ENCODE measurements around the gene PFKFB3.

The PFKFB3 gene

DNA sequence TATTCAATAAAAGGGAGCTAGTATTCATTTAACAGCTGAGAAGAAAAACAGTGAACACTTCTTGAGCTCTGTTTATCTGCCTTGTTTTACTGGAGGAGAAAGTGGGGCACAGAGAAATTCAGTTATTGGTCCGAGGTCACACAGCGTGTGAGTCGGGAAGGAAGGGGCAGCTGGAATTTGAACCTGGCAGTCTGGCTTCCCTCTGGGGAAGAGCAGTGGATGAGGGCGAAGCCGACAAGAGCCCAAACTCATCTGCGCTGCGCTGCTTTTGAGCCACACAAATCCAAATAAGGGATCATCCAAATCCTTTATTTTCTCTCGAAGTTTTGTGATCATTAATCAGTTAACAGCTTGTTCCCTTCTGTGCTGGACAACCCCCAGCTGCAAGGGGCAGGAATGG lies 23.7 kb upstream of the PFKFB3 start:
- Histone ChIP-seq H3K27ac (replicated peaks) (no peak overlapping the region), H3K27me3 (ENCODE audit: insufficient read depth, poor library complexity, severe bottlenecking) (no peaks in the 10 kb centered on the region), H3K4me3 (replicated peaks; ENCODE audit: insufficient read depth, low read length) (no peak overlapping the region)
- TF ChIP-seq GABPA (IDR thresholded peaks at IDR 0.05; ENCODE audit: low read depth): no peak
- no peak for TF ChIP-seq SPI1 (IDR thresholded peaks at IDR 0.05; ENCODE audit: borderline replicate concordance, low read depth)
- TF ChIP-seq, protein P1, sequence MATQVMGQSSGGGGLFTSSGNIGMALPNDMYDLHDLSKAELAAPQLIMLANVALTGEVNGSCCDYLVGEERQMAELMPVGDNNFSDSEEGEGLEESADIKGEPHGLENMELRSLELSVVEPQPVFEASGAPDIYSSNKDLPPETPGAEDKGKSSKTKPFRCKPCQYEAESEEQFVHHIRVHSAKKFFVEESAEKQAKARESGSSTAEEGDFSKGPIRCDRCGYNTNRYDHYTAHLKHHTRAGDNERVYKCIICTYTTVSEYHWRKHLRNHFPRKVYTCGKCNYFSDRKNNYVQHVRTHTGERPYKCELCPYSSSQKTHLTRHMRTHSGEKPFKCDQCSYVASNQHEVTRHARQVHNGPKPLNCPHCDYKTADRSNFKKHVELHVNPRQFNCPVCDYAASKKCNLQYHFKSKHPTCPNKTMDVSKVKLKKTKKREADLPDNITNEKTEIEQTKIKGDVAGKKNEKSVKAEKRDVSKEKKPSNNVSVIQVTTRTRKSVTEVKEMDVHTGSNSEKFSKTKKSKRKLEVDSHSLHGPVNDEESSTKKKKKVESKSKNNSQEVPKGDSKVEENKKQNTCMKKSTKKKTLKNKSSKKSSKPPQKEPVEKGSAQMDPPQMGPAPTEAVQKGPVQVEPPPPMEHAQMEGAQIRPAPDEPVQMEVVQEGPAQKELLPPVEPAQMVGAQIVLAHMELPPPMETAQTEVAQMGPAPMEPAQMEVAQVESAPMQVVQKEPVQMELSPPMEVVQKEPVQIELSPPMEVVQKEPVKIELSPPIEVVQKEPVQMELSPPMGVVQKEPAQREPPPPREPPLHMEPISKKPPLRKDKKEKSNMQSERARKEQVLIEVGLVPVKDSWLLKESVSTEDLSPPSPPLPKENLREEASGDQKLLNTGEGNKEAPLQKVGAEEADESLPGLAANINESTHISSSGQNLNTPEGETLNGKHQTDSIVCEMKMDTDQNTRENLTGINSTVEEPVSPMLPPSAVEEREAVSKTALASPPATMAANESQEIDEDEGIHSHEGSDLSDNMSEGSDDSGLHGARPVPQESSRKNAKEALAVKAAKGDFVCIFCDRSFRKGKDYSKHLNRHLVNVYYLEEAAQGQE (IDR thresholded peaks at IDR 0.05; ENCODE audit: insufficient replicate concordance, low read depth): no peak
- no peak for TF ChIP-seq POLR2AphosphoS5 (IDR thresholded peaks at IDR 0.05; ENCODE audit: low read depth)
- TF ChIP-seq, protein P2, sequence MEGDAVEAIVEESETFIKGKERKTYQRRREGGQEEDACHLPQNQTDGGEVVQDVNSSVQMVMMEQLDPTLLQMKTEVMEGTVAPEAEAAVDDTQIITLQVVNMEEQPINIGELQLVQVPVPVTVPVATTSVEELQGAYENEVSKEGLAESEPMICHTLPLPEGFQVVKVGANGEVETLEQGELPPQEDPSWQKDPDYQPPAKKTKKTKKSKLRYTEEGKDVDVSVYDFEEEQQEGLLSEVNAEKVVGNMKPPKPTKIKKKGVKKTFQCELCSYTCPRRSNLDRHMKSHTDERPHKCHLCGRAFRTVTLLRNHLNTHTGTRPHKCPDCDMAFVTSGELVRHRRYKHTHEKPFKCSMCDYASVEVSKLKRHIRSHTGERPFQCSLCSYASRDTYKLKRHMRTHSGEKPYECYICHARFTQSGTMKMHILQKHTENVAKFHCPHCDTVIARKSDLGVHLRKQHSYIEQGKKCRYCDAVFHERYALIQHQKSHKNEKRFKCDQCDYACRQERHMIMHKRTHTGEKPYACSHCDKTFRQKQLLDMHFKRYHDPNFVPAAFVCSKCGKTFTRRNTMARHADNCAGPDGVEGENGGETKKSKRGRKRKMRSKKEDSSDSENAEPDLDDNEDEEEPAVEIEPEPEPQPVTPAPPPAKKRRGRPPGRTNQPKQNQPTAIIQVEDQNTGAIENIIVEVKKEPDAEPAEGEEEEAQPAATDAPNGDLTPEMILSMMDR (IDR thresholded peaks at IDR 0.05; ENCODE audit: insufficient read depth, low read length): no peak
- DNase-seq (ENCODE audit: low read depth in 1 of 2, low spot score in 1 of 2): no peak

DNA sequence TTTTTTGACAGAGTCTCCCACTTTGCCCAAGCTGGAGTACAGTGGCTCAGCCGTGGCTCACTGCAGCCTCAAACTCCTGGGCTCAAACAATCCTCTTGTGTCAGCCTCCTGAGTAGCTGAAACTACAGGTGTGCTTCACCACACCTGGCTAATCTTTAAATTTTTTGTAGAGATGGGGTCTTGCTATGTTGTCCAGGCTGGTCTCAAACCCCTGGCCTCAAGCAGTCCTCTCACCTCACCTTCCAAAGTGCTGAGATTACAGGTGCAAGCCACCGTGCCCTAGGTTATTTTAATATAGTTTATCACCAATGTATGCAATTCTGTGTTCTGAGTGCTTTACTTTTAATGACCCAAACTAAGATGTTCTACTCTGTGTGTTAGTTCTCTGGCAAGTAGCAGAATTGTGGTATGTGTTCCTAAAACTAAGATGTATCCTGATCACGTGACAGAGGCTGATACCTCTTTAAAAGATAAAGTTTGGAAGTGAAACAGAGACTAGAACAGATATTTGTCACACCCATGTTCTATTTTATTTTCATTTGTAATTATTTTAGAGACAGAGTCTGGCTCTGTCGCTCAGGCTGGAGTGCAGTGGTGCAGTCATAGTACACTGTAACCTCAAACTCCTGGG lies 22.1 kb upstream of the PFKFB3 start:
- no peak overlapping the region for H3K27ac ChIP-seq (replicated peaks)
- DNase-seq (ENCODE audit: low read depth in 1 of 2, low spot score in 1 of 2): no peak
- H3K4me3 ChIP-seq (replicated peaks; ENCODE audit: insufficient read depth, low read length): no peak overlapping the region
- TF ChIP-seq GABPA (IDR thresholded peaks at IDR 0.05; ENCODE audit: low read depth): no peak
- TF ChIP-seq, protein P2 (IDR thresholded peaks at IDR 0.05; ENCODE audit: insufficient read depth, low read length): no peak
- no peak for TF ChIP-seq SPI1 (IDR thresholded peaks at IDR 0.05; ENCODE audit: borderline replicate concordance, low read depth)
- TF ChIP-seq, protein P1 (IDR thresholded peaks at IDR 0.05; ENCODE audit: insufficient replicate concordance, low read depth): no peak
- no peak for TF ChIP-seq POLR2AphosphoS5 (IDR thresholded peaks at IDR 0.05; ENCODE audit: low read depth)
- H3K27me3 ChIP-seq (ENCODE audit: insufficient read depth, poor library complexity, severe bottlenecking): no peaks in the 10 kb centered on the region

DNA sequence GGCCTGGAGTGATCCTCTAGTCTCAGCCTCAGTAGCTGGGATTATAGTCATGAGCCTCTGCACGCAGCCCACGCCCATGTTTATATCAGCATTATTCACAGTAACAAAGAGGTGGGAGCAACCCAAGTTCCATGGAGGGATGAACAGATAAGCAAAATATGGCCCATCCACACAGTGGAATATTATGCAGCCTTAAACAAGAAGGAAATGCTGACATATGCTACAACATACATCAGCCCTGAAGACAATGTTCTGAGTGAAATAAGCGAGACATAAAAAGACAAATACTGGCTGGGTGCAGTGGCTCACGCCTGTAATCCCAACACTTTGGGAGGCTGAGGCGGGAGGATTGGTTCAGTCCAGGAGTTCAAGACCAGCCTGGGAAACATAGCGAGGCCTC lies 21.5 kb upstream of the PFKFB3 start:
- H3K4me3 ChIP-seq (replicated peaks; ENCODE audit: insufficient read depth, low read length): no peak overlapping the region
- no peak for DNase-seq (ENCODE audit: low read depth in 1 of 2, low spot score in 1 of 2)
- TF ChIP-seq POLR2AphosphoS5 (IDR thresholded peaks at IDR 0.05; ENCODE audit: low read depth) (no peak), SPI1 (IDR thresholded peaks at IDR 0.05; ENCODE audit: borderline replicate concordance, low read depth) (no peak)
- TF ChIP-seq, protein P1 (IDR thresholded peaks at IDR 0.05; ENCODE audit: insufficient replicate concordance, low read depth): no peak
- TF ChIP-seq, protein P2 (IDR thresholded peaks at IDR 0.05; ENCODE audit: insufficient read depth, low read length): no peak
- H3K27ac ChIP-seq (replicated peaks): no peak overlapping the region
- H3K27me3 ChIP-seq (ENCODE audit: insufficient read depth, poor library complexity, severe bottlenecking): no peaks in the 10 kb centered on the region

All from HL-60 (cell line).